Measurements from ENCODE around the gene PRKD1.

Gene PRKD1

GRCh38 chr14:29927376-29928116 is at the start of gene PRKD1:
PRKD1 (minus strand) TSS chr14:29927847.
- no peak for DNase-seq

- no peak for DNase-seq
Measured at GRCh38 chr14:29971101-29971500, 43.5 kb upstream of the PRKD1 start.

- no peak for DNase-seq
Measured at GRCh38 chr14:29955087-29955486, 27.4 kb upstream of the PRKD1 start.

DNA sequence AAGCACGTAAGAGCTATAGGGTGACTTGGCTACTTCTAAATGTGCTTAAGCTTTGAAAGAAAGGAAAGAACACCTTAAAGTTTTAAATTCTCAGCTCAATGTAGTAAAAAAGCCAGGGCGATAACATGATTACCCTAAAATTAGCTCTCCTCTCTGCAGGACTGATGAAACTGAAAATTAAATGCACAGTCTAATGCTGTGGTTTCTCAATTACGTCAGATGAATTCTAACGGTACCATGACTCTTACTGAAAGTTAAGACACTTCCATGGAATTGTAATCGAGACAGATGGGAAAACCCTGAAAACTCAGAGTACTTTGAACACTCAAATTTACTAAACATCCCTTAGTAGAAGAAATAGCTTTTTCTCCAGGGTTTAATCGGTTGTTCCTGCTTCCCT is 25.9 kb upstream of the PRKD1 start:
- DNase-seq = no peak

DNA sequence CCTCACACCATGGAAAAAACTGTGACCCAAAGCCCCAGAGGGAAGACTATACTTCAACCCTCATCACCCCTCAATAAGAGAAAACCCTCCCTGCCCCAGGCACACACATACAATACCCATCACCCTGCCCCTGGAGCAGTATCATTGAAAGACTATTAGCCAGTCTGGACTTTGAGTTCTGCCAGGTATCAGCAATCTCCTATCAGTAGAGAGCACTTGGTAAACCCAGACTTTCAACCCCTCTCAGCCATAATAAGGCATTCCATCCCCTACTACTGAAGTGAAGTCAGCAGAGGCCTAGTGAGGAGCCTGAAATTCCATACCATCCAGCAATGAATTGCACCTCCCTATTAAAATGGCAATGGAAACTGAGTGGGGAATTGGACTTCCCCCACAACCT is 16.4 kb upstream of the PRKD1 start:
- DNase-seq = no peak

DNA sequence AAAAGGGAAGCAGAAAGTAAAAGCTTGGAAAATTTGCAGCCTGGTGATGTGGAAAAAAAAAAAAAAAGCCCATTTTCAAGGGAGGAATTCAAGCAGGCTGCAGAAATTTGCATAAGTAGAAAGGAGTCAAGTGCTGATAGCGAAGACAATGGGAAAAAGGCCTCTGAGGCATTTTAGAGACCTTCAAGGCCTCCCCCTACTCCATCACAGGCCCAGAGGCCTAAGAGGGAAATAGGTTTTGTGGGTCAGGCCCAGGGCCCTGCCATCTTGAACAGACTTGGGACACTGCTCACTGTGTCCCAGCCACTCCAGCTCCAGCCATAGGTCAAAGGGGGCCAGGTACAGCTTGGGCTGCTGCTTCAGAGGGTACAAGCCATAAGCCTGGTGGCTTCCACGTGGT is 13.8 kb upstream of the PRKD1 start:
- no peak for DNase-seq

GRCh38 chr14:29940482-29940881 is 12.8 kb upstream of the PRKD1 start:
- no peak for DNase-seq

DNA sequence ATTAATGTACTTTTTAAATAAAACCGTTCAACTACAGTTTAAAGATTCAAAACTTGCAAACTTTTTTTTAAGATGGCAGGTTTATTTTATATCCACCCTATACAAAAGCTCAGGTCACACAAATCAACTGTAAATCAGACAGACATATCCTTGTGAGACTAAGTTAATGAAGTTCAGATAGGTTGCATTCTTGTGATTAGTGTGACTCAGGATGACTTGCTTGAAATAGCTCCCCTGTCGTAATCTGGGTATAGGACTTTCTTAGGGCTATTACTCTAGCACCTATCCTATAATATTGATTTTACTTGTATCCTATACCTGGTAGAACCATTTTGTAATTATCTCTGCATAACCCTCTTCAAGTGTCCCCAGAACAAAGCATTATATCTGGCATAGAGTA is 9.5 kb upstream of the PRKD1 start:
- no peak for DNase-seq

DNA sequence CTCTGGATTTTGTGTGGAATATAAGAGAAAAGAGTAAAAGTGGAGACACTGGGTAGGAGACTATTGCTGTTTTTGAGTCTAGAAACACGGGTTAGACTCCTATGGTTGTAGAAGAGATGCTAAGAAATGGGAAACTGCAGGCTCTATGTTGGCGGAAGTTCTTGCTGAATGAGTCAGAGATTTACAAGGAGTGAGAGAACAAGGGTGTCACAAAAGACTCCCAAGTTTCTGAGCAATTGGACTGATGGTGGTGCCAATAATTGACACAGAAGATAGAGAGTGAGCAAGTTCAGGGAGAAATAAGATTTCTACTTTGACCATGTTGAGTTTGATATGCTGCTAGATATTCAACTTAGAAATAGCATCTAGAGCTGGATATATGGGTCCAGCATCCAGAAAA is 2.6 kb upstream of the PRKD1 start:
- DNase-seq = no peak

DNA sequence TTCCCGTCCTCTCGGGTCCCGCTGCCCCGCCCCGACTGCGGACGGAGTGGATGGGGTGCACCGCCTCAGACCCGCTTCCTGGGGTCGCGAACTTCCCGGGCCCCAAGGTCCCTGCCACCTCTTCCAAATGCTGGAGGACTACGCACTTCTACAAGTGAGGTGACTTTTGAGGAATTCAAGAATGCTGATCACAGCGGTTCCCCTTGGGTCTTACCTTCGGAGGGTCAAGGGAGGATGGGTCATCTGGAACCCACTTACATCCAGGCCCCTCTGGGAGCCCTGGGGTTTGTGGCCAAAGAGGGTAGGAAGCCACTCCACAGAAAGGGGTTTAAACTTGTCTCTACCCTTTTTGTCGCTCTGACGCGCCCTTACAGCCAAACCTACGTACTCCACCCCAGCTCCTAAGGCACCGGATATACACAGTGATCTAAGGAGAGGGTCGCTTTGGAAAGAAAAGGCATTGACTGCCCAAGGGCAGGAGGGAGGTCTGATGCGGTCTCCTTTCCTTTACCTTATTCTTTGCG is 532 bp upstream of the PRKD1 start:
- DNase-seq = no peak

DNA sequence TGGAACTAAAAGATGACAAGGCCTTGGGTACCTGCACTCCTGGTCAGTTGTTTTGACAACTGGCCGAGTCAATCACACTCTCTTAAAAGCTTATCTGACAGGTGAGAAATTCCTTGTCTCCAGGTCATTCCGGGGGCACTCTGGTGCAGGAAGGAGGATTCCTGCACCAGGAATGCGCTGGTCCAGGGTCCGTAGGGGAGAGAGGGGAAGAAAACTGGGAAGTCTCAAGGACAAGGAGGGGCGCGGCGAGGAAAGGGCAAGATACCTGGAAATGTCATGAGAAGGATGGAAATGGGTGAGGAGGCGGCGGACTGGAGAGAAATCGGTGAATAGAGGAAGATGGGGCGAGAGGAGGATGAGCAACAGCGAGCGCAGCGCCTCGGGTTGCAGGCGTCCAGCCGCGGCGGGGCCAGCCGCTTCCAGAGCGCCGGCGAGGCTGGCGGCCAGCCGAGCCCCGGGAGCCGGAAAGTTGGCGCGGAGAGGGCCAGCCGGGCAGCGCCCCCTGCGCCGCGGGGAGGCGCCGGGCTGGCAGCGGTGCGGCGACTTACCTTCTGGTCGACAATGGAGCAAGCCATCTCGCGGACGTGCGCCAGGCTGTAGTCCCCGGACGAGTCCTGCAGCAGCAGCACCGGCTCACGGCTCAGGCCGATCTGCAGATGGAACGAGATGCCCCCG is 809 bp downstream of the PRKD1 start:
- no peak for DNase-seq

- no peak for DNase-seq
Measured at GRCh38 chr14:29926228-29926627, 1.4 kb downstream of the PRKD1 start.

- DNase-seq = no peak
Measured at GRCh38 chr14:29925736-29926135, 1.9 kb downstream of the PRKD1 start.

- DNase-seq = no peak
Measured at GRCh38 chr14:29925101-29925722, 2.4 kb downstream of the PRKD1 start.

- no peak for DNase-seq
Measured at GRCh38 chr14:29919845-29920244, 7.8 kb downstream of the PRKD1 start.

DNA sequence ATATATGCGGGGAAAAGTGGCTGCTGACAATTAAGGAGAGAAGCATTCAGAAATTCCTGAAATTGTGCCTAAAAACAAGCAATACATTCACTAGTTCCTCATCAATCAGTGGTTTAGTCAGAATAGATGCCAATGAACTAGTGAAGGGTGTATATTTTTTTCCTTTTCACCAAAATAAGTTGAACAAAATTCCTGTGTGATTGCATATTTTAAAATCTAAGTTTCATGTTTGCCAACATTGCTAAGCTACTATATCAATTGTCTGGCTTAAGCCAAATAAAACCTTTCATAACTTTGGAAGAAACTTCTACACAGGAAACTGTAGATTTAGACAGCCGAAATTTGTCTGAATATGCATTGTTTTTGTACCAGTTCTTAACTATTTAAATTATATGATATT is 8.7 kb downstream of the PRKD1 start:
- no peak for DNase-seq

DNA sequence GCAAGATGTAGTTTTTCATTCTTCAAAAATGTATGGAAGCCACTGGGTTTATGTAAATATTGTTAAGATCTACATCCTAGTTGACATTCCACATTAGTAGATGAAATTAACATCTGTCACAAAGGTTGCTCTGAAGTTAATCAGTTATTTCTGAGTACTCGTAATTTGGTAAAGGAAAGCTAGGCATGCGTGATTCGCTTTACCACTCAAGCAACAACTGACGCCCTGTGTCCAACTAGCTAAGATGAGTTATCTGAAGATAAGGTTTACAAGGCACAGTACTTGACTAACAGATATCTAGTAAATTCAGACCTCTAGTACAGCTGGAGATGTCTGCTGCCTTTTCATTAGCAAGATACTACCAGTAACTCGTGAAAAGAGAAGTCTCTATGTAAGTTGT is 14.1 kb downstream of the PRKD1 start:
- no peak for DNase-seq

DNA sequence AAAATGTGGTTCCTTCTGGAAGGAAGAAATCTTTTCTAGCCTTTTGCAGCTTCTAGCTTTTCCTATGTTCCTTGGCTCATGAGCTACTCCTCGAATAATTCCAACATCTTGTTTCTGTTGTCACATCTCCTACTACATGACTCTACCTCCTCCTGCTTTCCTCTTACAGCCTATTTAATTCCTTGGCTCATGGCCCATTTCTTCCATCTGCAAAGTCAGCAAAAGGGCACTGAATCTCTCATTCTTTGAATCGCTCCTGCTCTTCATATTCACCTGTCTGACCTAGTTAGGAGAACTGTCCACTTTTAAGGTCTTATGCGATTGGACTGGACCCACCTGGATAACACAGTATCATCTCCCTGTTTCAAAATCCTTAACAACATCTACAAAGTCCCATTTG is 15.8 kb downstream of the PRKD1 start:
- DNase-seq = no peak

DNA sequence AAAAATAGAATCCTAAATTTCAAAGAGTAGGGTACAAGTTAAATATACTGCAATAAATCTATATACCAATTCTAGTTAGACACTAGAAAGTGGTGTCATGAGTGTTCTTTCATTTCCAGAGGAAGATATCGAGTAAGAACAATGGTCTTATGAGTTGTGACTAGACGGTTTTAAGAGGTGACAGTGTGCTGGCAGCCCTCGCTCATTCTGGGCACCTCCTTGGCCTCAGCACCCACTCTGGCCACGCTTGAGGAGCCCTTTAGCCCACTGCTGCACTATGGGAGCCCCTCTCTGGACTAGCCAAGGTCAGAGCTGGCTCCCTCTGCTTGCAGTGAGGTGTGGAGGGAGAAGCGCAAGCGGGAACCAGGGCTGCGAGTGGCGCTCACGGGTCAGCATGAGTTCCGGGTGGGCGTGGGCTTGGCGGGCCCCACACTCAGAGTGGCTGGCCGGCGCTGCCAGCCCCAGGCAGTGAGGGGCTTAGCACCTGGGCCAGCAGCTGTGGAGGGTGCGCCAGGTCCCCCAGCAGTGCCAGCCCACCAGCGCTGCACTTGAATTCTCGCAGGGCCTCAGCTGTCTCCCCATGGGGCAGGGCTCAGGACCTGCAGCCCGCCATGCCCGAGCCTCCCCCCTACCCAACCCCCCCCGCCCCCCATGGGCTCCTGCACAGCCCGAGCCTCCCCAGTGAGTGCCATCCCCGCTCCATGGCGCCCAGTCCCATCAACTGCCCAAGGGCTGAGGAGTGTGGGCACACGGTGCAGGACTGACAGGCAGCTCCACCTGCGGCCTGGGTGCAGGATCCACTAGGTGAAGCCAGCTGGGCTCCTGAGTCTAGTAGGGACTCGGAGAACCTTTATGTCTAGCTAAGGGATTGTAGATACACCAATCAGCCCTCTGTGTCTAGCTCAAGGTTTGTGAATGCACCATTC is 18.7 kb downstream of the PRKD1 start:
- no peak for DNase-seq

GRCh38 chr14:29906256-29906870 is 21.3 kb downstream of the PRKD1 start:
- no peak for DNase-seq

- no peak for DNase-seq
Measured at GRCh38 chr14:29905543-29905942, 22.1 kb downstream of the PRKD1 start.

DNA sequence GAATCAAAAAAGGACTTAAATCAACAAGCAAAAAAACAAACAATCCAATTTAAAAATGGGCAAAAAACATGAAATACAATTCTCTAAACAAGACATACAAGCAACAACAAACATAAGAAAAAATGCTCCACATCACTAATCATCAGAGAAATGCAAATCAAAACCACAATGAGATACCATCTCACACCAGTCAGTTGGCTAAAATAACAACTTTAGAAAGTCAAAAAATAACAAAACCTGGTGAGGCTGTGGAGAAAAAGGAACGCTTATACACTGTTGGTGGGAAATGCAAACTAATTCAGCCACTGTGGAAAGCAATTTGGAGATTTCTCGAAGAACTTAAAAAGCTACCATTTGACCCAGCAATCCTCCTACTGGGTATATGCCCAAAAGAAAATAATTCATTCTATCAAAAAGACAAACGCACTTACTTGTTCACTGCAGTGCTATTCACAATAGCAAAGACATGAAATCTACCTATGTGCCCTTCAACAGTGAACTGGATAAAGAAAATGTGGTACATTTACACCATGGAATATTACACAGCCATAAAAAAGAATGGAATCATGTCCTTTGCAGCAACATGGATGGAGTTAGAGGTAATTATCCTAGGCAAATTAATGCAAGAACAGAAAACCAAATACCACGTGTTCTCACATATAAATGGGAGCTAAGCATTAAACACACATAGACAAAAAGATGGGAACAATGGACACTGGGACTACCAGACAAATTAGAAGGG is 26.9 kb downstream of the PRKD1 start:
- no peak for DNase-seq
